CD14-positive monocyte (primary cell): Measurements from ENCODE around the gene NFKB1. TPM values are rescaled to one million over a fixed set of nuclear protein-coding genes. Genes with fewer than 3 reads are reported as not detected.

Experiments
- DNase-seq, 3 donors: peaks; one replicate each; pipeline ENCODE4 v3.0.0-alpha.2; 2011 to 2022
- H2AFZ ChIP-seq: 2 replicates; pipeline ENCODE4 v1.6.0; 2012; ENCODE audit warnings: mild to moderate bottlenecking, low read depth, low read length, inconsistent platforms; ENCODE audit not compliant: insufficient read depth, poor library complexity, severe bottlenecking
- H3K27ac ChIP-seq, 2 donors: 1 replicate in 1 of 2; 2 replicates in 1 of 2; pipeline ENCODE4 v1.5.1; 2012 to 2013; ENCODE audit warnings: low read length in 2 of 2, control low read depth in 1 of 2, inconsistent platforms in 1 of 2, low read depth in 1 of 2, mild to moderate bottlenecking in 1 of 2
- H3K27me3 ChIP-seq, 2 donors: one replicate each; pipeline versions ENCODE4 v1.6.0 to v1.6.1; 2011 to 2013; ENCODE audit warnings: low read length in 2 of 2; ENCODE audit not compliant: control insufficient read depth in 2 of 2, insufficient read depth in 2 of 2
- H3K36me3 ChIP-seq, 2 donors: replicated peaks in 1 of 2; 1 replicate in 1 of 2; 2 replicates in 1 of 2; pipeline versions ENCODE4 v1.5.1 to v1.6.1; 2012 to 2013; ENCODE audit warnings: low read length in 2 of 2, control low read depth in 1 of 2, inconsistent platforms in 1 of 2, mild to moderate bottlenecking in 1 of 2; ENCODE audit not compliant: insufficient read depth in 2 of 2, control insufficient read depth in 1 of 2
- H3K4me1 ChIP-seq, 2 donors: 1 replicate in 1 of 2; 2 replicates in 1 of 2; pipeline versions ENCODE4 v1.5.1 to v1.6.1; 2012 to 2013; ENCODE audit warnings: low read length in 2 of 2, control low read depth in 1 of 2, inconsistent platforms in 1 of 2, mild to moderate bottlenecking in 1 of 2, moderate library complexity in 1 of 2; ENCODE audit not compliant: insufficient read depth in 2 of 2, control insufficient read depth in 1 of 2
- H3K4me2 ChIP-seq: replicated peaks from 2 replicates; pipeline ENCODE3; 2012; ENCODE audit warnings: low read length, moderate library complexity, mild to moderate bottlenecking; ENCODE audit not compliant: poor library complexity, severe bottlenecking; ENCODE audit errors: extremely low read depth
- H3K4me3 ChIP-seq, 3 experiments: fragments of 200-600 bp in 1 of 3; sonication (generic) in 1 of 3; replicated peaks in 1 of 3; 1 replicate in 2 of 3; 2 replicates in 1 of 3; pipeline ENCODE4 v1.5.1; 2011 to 2013; ENCODE audit warnings: low read length in 3 of 3, mild to moderate bottlenecking in 3 of 3, control low read depth in 2 of 3, low read depth in 2 of 3, inconsistent platforms in 1 of 3, moderate library complexity in 1 of 3
- H3K79me2 ChIP-seq: 2 replicates; pipeline ENCODE4 v1.6.0; 2012; ENCODE audit warnings: mild to moderate bottlenecking, control low read depth, inconsistent platforms, low read length, moderate library complexity; ENCODE audit not compliant: insufficient read depth
- H3K9ac ChIP-seq: 2 replicates; pipeline ENCODE4 v1.6.0; 2017; ENCODE audit warnings: low read length, mild to moderate bottlenecking; ENCODE audit not compliant: insufficient read depth, poor library complexity, severe bottlenecking
- H3K9me3 ChIP-seq, 2 donors: replicated peaks in 1 of 2; 1 replicate in 1 of 2; 2 replicates in 1 of 2; pipeline versions ENCODE4 v1.5.1 to v1.6.1; 2012 to 2013; ENCODE audit warnings: low read length in 2 of 2, control low read depth in 1 of 2; ENCODE audit not compliant: control insufficient read depth in 1 of 2, insufficient read depth in 1 of 2
- H4K20me1 ChIP-seq: 2 replicates; pipeline ENCODE4 v1.6.0; 2012; ENCODE audit warnings: mild to moderate bottlenecking, low read length, control low read depth, moderate library complexity; ENCODE audit not compliant: insufficient read depth
- H3K27ac Mint-ChIP-seq, 7 donors: one replicate each; pipeline ENCODE4 v1.8.0; 2020; ENCODE audit warnings: mild to moderate bottlenecking in 7 of 7, mixed read lengths in 7 of 7, moderate library complexity in 6 of 7, inconsistent platforms in 2 of 7
- H3K27me3 Mint-ChIP-seq, 3 donors: one replicate each; pipeline ENCODE4 v1.8.0; 2021 to 2022; ENCODE audit warnings: low read depth in 3 of 3, mild to moderate bottlenecking in 3 of 3, mixed read lengths in 3 of 3, moderate library complexity in 3 of 3, inconsistent platforms in 1 of 3
- H3K36me3 Mint-ChIP-seq, 2 donors: one replicate each; pipeline ENCODE4 v1.8.0; 2020; ENCODE audit warnings: mixed read lengths in 2 of 2, inconsistent platforms in 1 of 2, mild to moderate bottlenecking in 1 of 2
- H3K4me1 Mint-ChIP-seq: one replicate; pipeline ENCODE4 v1.8.0; 2020; ENCODE audit warnings: mild to moderate bottlenecking, mixed read lengths
- H3K4me3 Mint-ChIP-seq, 2 donors: one replicate each; pipeline ENCODE4 v1.8.0; 2020; ENCODE audit warnings: mild to moderate bottlenecking in 2 of 2, mixed read lengths in 2 of 2, moderate library complexity in 1 of 2
- H3K9me3 Mint-ChIP-seq, 7 donors: one replicate each; pipeline ENCODE4 v1.8.0; 2020 to 2022; ENCODE audit warnings: mixed read lengths in 7 of 7, mild to moderate bottlenecking in 6 of 7, moderate library complexity in 6 of 7, inconsistent platforms in 2 of 7
- WGBS: methylation state at CpG from one replicate; pipeline ENCODE4 v1.1.5; 2013; ENCODE audit warnings: missing lambda C conversion rate; ENCODE audit not compliant: insufficient coverage; 5-methylcytosine and 5-hydroxymethylcytosine counted together
- intact Hi-C, 2 donors: fragments of 100-400 bp; cut with micrococcal nuclease; formaldehyde crosslinking; loops; one replicate each; pipeline versions ENCODE4 v1.15.0 to v1.15.1; 2023
- polyA plus RNA-seq, 3 donors: library from polyadenylated mRNA; depleted of rRNA in 1 of 3; unstranded in 2 of 3; stranded (reverse) in 1 of 3; fragments of 300-500 nt in 2 of 3; fragments of >200 nt in 1 of 3; fragmentation: Illumina TruSeq in 2 of 3; gene quantifications; 1 replicate in 2 of 3; 2 replicates in 1 of 3; pipeline ENCODE4 v1.2.3, GENCODE V29; 2012 to 2021
- TF ChIP-seq, protein P1 (sequence below): fragments of 200-600 bp; IDR thresholded peaks from one replicate; pipeline ENCODE4 v1.8.0; 2022; ENCODE audit warnings: antibody characterized with exemption, mild to moderate bottlenecking

Gene NFKB1
- polyA plus RNA-seq, 3 donors = 9.0 to 34.4 (median 17.8) TPM

DNA sequence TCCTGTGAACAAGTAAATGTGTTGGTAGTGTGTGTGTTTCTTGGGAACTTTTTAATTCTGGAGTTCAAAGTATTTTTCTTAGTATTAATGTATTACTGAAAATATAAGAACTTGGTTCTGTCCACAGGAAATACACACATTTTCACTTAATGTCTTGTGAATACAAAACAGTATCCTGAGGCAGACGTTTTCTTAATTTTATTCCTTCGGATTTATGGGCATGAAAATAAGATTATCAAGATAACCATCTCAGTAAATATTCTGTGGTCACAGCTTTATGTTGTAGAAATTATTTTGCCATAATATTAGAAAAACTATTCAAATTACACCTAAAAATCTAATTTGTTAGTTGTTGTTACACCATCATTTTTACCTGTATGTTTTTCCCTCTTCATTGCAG is 29.8 kb downstream of the NFKB1 start:
- Histone ChIP-seq H3K79me2 (peaks cover 41% of the 10 kb centered on the region), H4K20me1 (peaks cover 97% of the 10 kb centered on the region), H3K4me1 (no peaks in the 10 kb centered on the region), H3K27ac (no peak overlapping the region), H3K4me2 (no peak overlapping the region), H2AFZ (no peak overlapping the region), H3K9ac (no peak overlapping the region), H3K9me3 (no peaks in the 10 kb centered on the region), H3K4me3 (no peak overlapping the region), H3K27me3 (no peaks in the 10 kb centered on the region), H3K36me3 (peaks cover 50 to 92% of the 10 kb centered on the region in 2 donors)
- no peak for DNase-seq
- no peaks in the 10 kb centered on the region for H3K9me3 Mint-ChIP-seq
- H3K27ac Mint-ChIP-seq = peak overlapping the region in 1 of 7 donors; percentile 47
- no CpG with 5 or more reads among the region's 2 CpGs for WGBS
- TF ChIP-seq, protein P1, sequence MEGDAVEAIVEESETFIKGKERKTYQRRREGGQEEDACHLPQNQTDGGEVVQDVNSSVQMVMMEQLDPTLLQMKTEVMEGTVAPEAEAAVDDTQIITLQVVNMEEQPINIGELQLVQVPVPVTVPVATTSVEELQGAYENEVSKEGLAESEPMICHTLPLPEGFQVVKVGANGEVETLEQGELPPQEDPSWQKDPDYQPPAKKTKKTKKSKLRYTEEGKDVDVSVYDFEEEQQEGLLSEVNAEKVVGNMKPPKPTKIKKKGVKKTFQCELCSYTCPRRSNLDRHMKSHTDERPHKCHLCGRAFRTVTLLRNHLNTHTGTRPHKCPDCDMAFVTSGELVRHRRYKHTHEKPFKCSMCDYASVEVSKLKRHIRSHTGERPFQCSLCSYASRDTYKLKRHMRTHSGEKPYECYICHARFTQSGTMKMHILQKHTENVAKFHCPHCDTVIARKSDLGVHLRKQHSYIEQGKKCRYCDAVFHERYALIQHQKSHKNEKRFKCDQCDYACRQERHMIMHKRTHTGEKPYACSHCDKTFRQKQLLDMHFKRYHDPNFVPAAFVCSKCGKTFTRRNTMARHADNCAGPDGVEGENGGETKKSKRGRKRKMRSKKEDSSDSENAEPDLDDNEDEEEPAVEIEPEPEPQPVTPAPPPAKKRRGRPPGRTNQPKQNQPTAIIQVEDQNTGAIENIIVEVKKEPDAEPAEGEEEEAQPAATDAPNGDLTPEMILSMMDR = no peak
- no peak overlapping the region for H3K4me3 Mint-ChIP-seq
- intact Hi-C loops = loop anchor here in 1 of 2 donors (5.0 kb wide), 1 partner anchor 34 kb away; no protein-coding TSS in a partner anchor
- H3K4me1 Mint-ChIP-seq = no peaks in the 10 kb centered on the region
- H3K27me3 Mint-ChIP-seq = no peaks in the 10 kb centered on the region
- H3K36me3 Mint-ChIP-seq = peaks cover 51 to 58% of the 10 kb centered on the region in 2 donors

DNA sequence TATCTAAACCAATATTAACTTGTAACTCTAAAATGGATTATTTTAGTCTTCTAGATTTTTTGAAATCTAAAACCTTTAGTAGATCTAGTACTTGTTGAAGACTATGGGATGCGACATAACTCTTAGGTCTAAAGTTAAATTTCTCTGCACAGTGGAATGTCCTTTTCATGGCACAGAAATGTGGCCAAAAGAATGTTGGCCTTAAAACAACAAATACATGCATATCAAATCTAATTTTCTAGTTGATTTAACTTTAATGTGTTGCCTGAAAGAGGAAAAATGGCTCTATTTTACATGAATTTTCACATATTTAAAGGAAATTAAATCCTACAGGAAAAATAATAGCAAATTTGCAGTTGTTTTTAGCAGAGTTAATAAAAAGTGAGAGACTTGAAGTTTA is 30.3 kb downstream of the NFKB1 start:
- Histone ChIP-seq H2AFZ (no peak overlapping the region), H3K4me2 (no peak overlapping the region), H4K20me1 (peaks cover 97% of the 10 kb centered on the region), H3K4me1 (no peaks in the 10 kb centered on the region), H3K79me2 (peaks cover 36% of the 10 kb centered on the region), H3K36me3 (peaks cover 50 to 94% of the 10 kb centered on the region in 2 donors), H3K27ac (no peak overlapping the region), H3K9me3 (no peaks in the 10 kb centered on the region), H3K9ac (no peak overlapping the region), H3K4me3 (no peak overlapping the region), H3K27me3 (no peaks in the 10 kb centered on the region)
- intact Hi-C loops = loop anchor here in 1 of 2 donors (5.0 kb wide), 1 partner anchor 34 kb away; no protein-coding TSS in a partner anchor
- Mint-ChIP-seq H3K4me1 (no peaks in the 10 kb centered on the region), H3K4me3 (no peak overlapping the region), H3K9me3 (no peaks in the 10 kb centered on the region), H3K36me3 (peaks cover 52 to 56% of the 10 kb centered on the region in 2 donors), H3K27ac (no peak overlapping the region), H3K27me3 (no peaks in the 10 kb centered on the region)
- WGBS = no CpG with 5 or more reads among the region's 1 CpG
- TF ChIP-seq, protein P1 = no peak
- no peak for DNase-seq
